Measurements from ENCODE around the gene SNCA.

SNCA gene

GRCh38 chr4:89799071-89799470, 37.9 kb downstream of the SNCA start:
- H3K27me3 ChIP-seq (ENCODE audit: control insufficient read depth in 2 of 2, insufficient read depth in 2 of 2, low read length in 2 of 2) = no peaks in the 10 kb centered on the region

GRCh38 chr4:89797117-89797516, 39.8 kb downstream of the SNCA start:
- Histone ChIP-seq H3K9ac (ENCODE audit: low read depth in 1 of 2, low read length in 2 of 2) (no peak overlapping the region), H3K4me1 (ENCODE audit: control insufficient read depth in 2 of 2, insufficient read depth in 2 of 2, low read length in 2 of 2) (no peaks in the 10 kb centered on the region)

More at GRCh38 chr4:89799071-89799470, 37.9 kb downstream of the SNCA start:
- Histone ChIP-seq H3K36me3 (ENCODE audit: control insufficient read depth in 2 of 2, insufficient read depth in 2 of 2, low read length in 2 of 2) (no peaks in the 10 kb centered on the region), H3K9me3 (ENCODE audit: control insufficient read depth in 2 of 2, low read length in 2 of 2) (no peaks in the 10 kb centered on the region), H3K4me1 (ENCODE audit: control insufficient read depth in 2 of 2, insufficient read depth in 2 of 2, low read length in 2 of 2) (no peaks in the 10 kb centered on the region), H3K27ac (ENCODE audit: low read depth in 2 of 2, low read length in 2 of 2) (no peak overlapping the region), H3K4me3 (ENCODE audit: low read length in 2 of 2) (no peak overlapping the region), H3K9ac (ENCODE audit: low read depth in 1 of 2, low read length in 2 of 2) (no peak overlapping the region)

GRCh38 chr4:89788206-89789072, 48.5 kb downstream of the SNCA start:
- H3K4me1 ChIP-seq (ENCODE audit: control insufficient read depth in 2 of 2, insufficient read depth in 2 of 2, low read length in 2 of 2) = no peaks in the 10 kb centered on the region

More at GRCh38 chr4:89797117-89797516, 39.8 kb downstream of the SNCA start:
- no peaks in the 10 kb centered on the region for H3K9me3 ChIP-seq (ENCODE audit: control insufficient read depth in 2 of 2, low read length in 2 of 2)
- no peaks in the 10 kb centered on the region for H3K36me3 ChIP-seq (ENCODE audit: control insufficient read depth in 2 of 2, insufficient read depth in 2 of 2, low read length in 2 of 2)
- no peak overlapping the region for H3K27ac ChIP-seq (ENCODE audit: low read depth in 2 of 2, low read length in 2 of 2)
- no peaks in the 10 kb centered on the region for H3K27me3 ChIP-seq (ENCODE audit: control insufficient read depth in 2 of 2, insufficient read depth in 2 of 2, low read length in 2 of 2)
- H3K4me3 ChIP-seq (ENCODE audit: low read length in 2 of 2) = no peak overlapping the region

GRCh38 chr4:89784686-89785231, 52.2 kb downstream of the SNCA start:
- Histone ChIP-seq H3K4me1 (ENCODE audit: control insufficient read depth in 2 of 2, insufficient read depth in 2 of 2, low read length in 2 of 2) (no peaks in the 10 kb centered on the region), H3K9ac (ENCODE audit: low read depth in 1 of 2, low read length in 2 of 2) (no peak overlapping the region), H3K9me3 (ENCODE audit: control insufficient read depth in 2 of 2, low read length in 2 of 2) (no peaks in the 10 kb centered on the region), H3K27ac (ENCODE audit: low read depth in 2 of 2, low read length in 2 of 2) (no peak overlapping the region), H3K27me3 (ENCODE audit: control insufficient read depth in 2 of 2, insufficient read depth in 2 of 2, low read length in 2 of 2) (no peaks in the 10 kb centered on the region), H3K4me3 (ENCODE audit: low read length in 2 of 2) (no peak overlapping the region), H3K36me3 (ENCODE audit: control insufficient read depth in 2 of 2, insufficient read depth in 2 of 2, low read length in 2 of 2) (no peaks in the 10 kb centered on the region)

More at GRCh38 chr4:89788206-89789072, 48.5 kb downstream of the SNCA start:
- Histone ChIP-seq H3K9ac (ENCODE audit: low read depth in 1 of 2, low read length in 2 of 2) (no peak overlapping the region), H3K27ac (ENCODE audit: low read depth in 2 of 2, low read length in 2 of 2) (no peak overlapping the region), H3K9me3 (ENCODE audit: control insufficient read depth in 2 of 2, low read length in 2 of 2) (no peaks in the 10 kb centered on the region), H3K27me3 (ENCODE audit: control insufficient read depth in 2 of 2, insufficient read depth in 2 of 2, low read length in 2 of 2) (no peaks in the 10 kb centered on the region), H3K4me3 (ENCODE audit: low read length in 2 of 2) (no peak overlapping the region), H3K36me3 (ENCODE audit: control insufficient read depth in 2 of 2, insufficient read depth in 2 of 2, low read length in 2 of 2) (no peaks in the 10 kb centered on the region)

GRCh38 chr4:89781321-89781720, 55.6 kb downstream of the SNCA start:
- H3K9me3 ChIP-seq (ENCODE audit: control insufficient read depth in 2 of 2, low read length in 2 of 2) = no peaks in the 10 kb centered on the region

GRCh38 chr4:89773805-89774204, 63.2 kb downstream of the SNCA start:
- Histone ChIP-seq H3K4me3 (ENCODE audit: low read length in 2 of 2) (no peak overlapping the region), H3K27me3 (ENCODE audit: control insufficient read depth in 2 of 2, insufficient read depth in 2 of 2, low read length in 2 of 2) (no peaks in the 10 kb centered on the region), H3K9me3 (ENCODE audit: control insufficient read depth in 2 of 2, low read length in 2 of 2) (no peaks in the 10 kb centered on the region)

More at GRCh38 chr4:89781321-89781720, 55.6 kb downstream of the SNCA start:
- Histone ChIP-seq H3K9ac (ENCODE audit: low read depth in 1 of 2, low read length in 2 of 2) (no peak overlapping the region), H3K27me3 (ENCODE audit: control insufficient read depth in 2 of 2, insufficient read depth in 2 of 2, low read length in 2 of 2) (no peaks in the 10 kb centered on the region), H3K4me1 (ENCODE audit: control insufficient read depth in 2 of 2, insufficient read depth in 2 of 2, low read length in 2 of 2) (no peaks in the 10 kb centered on the region), H3K27ac (ENCODE audit: low read depth in 2 of 2, low read length in 2 of 2) (no peak overlapping the region), H3K4me3 (ENCODE audit: low read length in 2 of 2) (no peak overlapping the region), H3K36me3 (ENCODE audit: control insufficient read depth in 2 of 2, insufficient read depth in 2 of 2, low read length in 2 of 2) (no peaks in the 10 kb centered on the region)

GRCh38 chr4:89769856-89770255, 67.1 kb downstream of the SNCA start:
- H3K4me1 ChIP-seq (ENCODE audit: control insufficient read depth in 2 of 2, insufficient read depth in 2 of 2, low read length in 2 of 2) = no peaks in the 10 kb centered on the region
- no peak overlapping the region for H3K4me3 ChIP-seq (ENCODE audit: low read length in 2 of 2)
- H3K27me3 ChIP-seq (ENCODE audit: control insufficient read depth in 2 of 2, insufficient read depth in 2 of 2, low read length in 2 of 2) = no peaks in the 10 kb centered on the region
- H3K9me3 ChIP-seq (ENCODE audit: control insufficient read depth in 2 of 2, low read length in 2 of 2) = no peaks in the 10 kb centered on the region
- H3K36me3 ChIP-seq (ENCODE audit: control insufficient read depth in 2 of 2, insufficient read depth in 2 of 2, low read length in 2 of 2) = no peaks in the 10 kb centered on the region
- H3K9ac ChIP-seq (ENCODE audit: low read depth in 1 of 2, low read length in 2 of 2) = no peak overlapping the region
- no peak overlapping the region for H3K27ac ChIP-seq (ENCODE audit: low read depth in 2 of 2, low read length in 2 of 2)

More at GRCh38 chr4:89773805-89774204, 63.2 kb downstream of the SNCA start:
- H3K36me3 ChIP-seq (ENCODE audit: control insufficient read depth in 2 of 2, insufficient read depth in 2 of 2, low read length in 2 of 2) = no peaks in the 10 kb centered on the region
- H3K27ac ChIP-seq (ENCODE audit: low read depth in 2 of 2, low read length in 2 of 2) = no peak overlapping the region
- no peaks in the 10 kb centered on the region for H3K4me1 ChIP-seq (ENCODE audit: control insufficient read depth in 2 of 2, insufficient read depth in 2 of 2, low read length in 2 of 2)
- H3K9ac ChIP-seq (ENCODE audit: low read depth in 1 of 2, low read length in 2 of 2) = no peak overlapping the region

- Histone ChIP-seq H3K4me1 (ENCODE audit: control insufficient read depth in 2 of 2, insufficient read depth in 2 of 2, low read length in 2 of 2) (no peaks in the 10 kb centered on the region), H3K36me3 (ENCODE audit: control insufficient read depth in 2 of 2, insufficient read depth in 2 of 2, low read length in 2 of 2) (no peaks in the 10 kb centered on the region), H3K4me3 (ENCODE audit: low read length in 2 of 2) (no peak overlapping the region)
Observed at GRCh38 chr4:89767924-89768323, 69.0 kb downstream of the SNCA start.

GRCh38 chr4:89765966-89766365, 71.0 kb downstream of the SNCA start:
- Histone ChIP-seq H3K27me3 (ENCODE audit: control insufficient read depth in 2 of 2, insufficient read depth in 2 of 2, low read length in 2 of 2) (no peaks in the 10 kb centered on the region), H3K4me3 (ENCODE audit: low read length in 2 of 2) (no peak overlapping the region), H3K9ac (ENCODE audit: low read depth in 1 of 2, low read length in 2 of 2) (no peak overlapping the region), H3K4me1 (ENCODE audit: control insufficient read depth in 2 of 2, insufficient read depth in 2 of 2, low read length in 2 of 2) (no peaks in the 10 kb centered on the region), H3K36me3 (ENCODE audit: control insufficient read depth in 2 of 2, insufficient read depth in 2 of 2, low read length in 2 of 2) (no peaks in the 10 kb centered on the region), H3K27ac (ENCODE audit: low read depth in 2 of 2, low read length in 2 of 2) (no peak overlapping the region), H3K9me3 (ENCODE audit: control insufficient read depth in 2 of 2, low read length in 2 of 2) (no peaks in the 10 kb centered on the region)

More at GRCh38 chr4:89767924-89768323, 69.0 kb downstream of the SNCA start:
- no peaks in the 10 kb centered on the region for H3K27me3 ChIP-seq (ENCODE audit: control insufficient read depth in 2 of 2, insufficient read depth in 2 of 2, low read length in 2 of 2)
- no peaks in the 10 kb centered on the region for H3K9me3 ChIP-seq (ENCODE audit: control insufficient read depth in 2 of 2, low read length in 2 of 2)
- no peak overlapping the region for H3K9ac ChIP-seq (ENCODE audit: low read depth in 1 of 2, low read length in 2 of 2)
- no peak overlapping the region for H3K27ac ChIP-seq (ENCODE audit: low read depth in 2 of 2, low read length in 2 of 2)

- Histone ChIP-seq H3K9me3 (ENCODE audit: control insufficient read depth in 2 of 2, low read length in 2 of 2) (no peaks in the 10 kb centered on the region), H3K9ac (ENCODE audit: low read depth in 1 of 2, low read length in 2 of 2) (no peak overlapping the region), H3K4me3 (ENCODE audit: low read length in 2 of 2) (no peak overlapping the region), H3K36me3 (ENCODE audit: control insufficient read depth in 2 of 2, insufficient read depth in 2 of 2, low read length in 2 of 2) (no peaks in the 10 kb centered on the region), H3K27me3 (ENCODE audit: control insufficient read depth in 2 of 2, insufficient read depth in 2 of 2, low read length in 2 of 2) (no peaks in the 10 kb centered on the region), H3K4me1 (ENCODE audit: control insufficient read depth in 2 of 2, insufficient read depth in 2 of 2, low read length in 2 of 2) (no peaks in the 10 kb centered on the region), H3K27ac (ENCODE audit: low read depth in 2 of 2, low read length in 2 of 2) (no peak overlapping the region)
Observed at GRCh38 chr4:89765528-89765927, 71.4 kb downstream of the SNCA start.

All from mucosa of rectum (tissue), 2 donors.